Measurements from ENCODE around the gene ACER3.

The ACER3 gene

DNA sequence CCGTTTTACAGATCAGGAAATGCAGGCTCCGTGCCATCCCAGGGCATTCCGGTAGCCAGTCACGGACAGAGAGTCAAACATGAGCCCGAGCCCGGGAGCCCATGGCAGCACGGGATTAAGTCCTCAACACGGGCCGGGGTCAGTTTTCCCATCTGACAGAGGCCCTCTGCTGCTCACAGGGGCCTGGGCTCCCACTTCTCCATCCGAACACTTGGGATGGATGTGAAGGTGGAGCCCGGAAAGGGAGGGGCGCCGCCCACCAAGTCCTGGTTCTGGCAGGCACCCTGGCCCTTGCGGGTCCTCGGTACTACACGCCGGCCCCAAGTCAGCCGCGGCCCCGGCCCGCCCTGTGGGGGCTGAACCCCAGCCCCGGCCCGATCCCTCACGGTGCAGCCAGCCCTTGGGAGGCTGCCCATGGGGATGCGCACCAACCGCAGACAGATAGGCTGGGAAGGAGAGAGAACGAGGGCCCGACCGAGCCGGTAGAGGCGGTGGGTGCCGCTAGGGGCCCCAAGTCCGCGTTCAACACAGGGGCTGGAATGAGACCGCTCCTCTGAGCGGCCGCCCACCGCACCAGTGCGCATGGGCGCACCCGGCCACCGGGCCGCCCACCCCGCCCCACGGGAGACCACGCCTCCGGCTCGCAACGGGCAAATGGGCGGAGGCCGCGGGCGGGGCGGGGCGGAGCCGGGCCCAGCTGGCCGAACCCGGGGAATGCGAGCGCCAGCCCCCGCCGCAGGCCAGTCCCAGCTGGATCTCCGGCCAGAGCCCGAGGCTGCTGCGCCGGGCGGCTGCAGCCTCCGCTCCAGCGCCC, 205.7 kb downstream of the ACER3 start, which contains the start of gene CAPN5:
Gene CAPN5 (plus strand): TSS at position 743 of the 814 bp plus-strand sequence. CDS start 17,916 bp downstream, outside the sequence.
- H3K79me2 ChIP-seq (ENCODE audit: control insufficient read depth, insufficient read depth, low read length, poor library complexity) = no peaks in the 10 kb centered on the region
- peaks cover 2% of the 10 kb centered on the region for H3K79me1 ChIP-seq (ENCODE audit: low read length)
- H3K9me3 ChIP-seq (ENCODE audit: insufficient read depth, low read depth, low read length) = no peaks in the 10 kb centered on the region
- H3K4ac ChIP-seq (ENCODE audit: low read depth, low read length) = peak within 1 kb of the TSS; percentile 44
- DNase-seq = peak; percentile 80 to 92
- no peaks in the 10 kb centered on the region for H3K27me3 ChIP-seq (ENCODE audit: insufficient read depth, low read length)
- peak within 1 kb of the TSS; percentile 80 for H3K4me3 ChIP-seq (ENCODE audit: low read depth, low read length)
- H3K23ac ChIP-seq (ENCODE audit: low read length) = no peak within 1 kb of the TSS
- peak within 1 kb of the TSS; percentile 90 for H3K4me2 ChIP-seq (ENCODE audit: low read length)
- no CpG with 5 or more reads among the region's 69 CpGs for WGBS (ENCODE audit: extremely low coverage, insufficient coverage, insufficient read length)
- peak within 1 kb of the TSS; percentile 70 for H4K91ac ChIP-seq (ENCODE audit: low read depth, low read length)
- no peak within 1 kb of the TSS for H2BK12ac ChIP-seq (ENCODE audit: low read length)
- no peak within 1 kb of the TSS for H2BK120ac ChIP-seq (ENCODE audit: insufficient read depth, low read length, poor library complexity)
- H4K12ac ChIP-seq (ENCODE audit: low read depth, low read length) = peak within 1 kb of the TSS; percentile 68
- H3K4me1 ChIP-seq (ENCODE audit: control insufficient read depth in 1 of 2, insufficient read depth in 2 of 2, low read length in 2 of 2) = peaks cover 5 to 13% of the 10 kb centered on the region in 2 experiments
- peak within 1 kb of the TSS; percentile 89 for H4K8ac ChIP-seq (ENCODE audit: low read depth, low read length)
- H3K9ac ChIP-seq (ENCODE audit: low read length) = peak within 1 kb of the TSS; percentile 81
- H3K27ac ChIP-seq (ENCODE audit: low read depth, low read length) = no peak within 1 kb of the TSS
- H2BK5ac ChIP-seq (ENCODE audit: low read depth, low read length, poor library complexity) = peak within 1 kb of the TSS; percentile 9
- peak within 1 kb of the TSS; percentile 77 for H3K14ac ChIP-seq (ENCODE audit: low read length)
- peak within 1 kb of the TSS; percentile 50 for H3K18ac ChIP-seq (ENCODE audit: low read length)
- peak within 1 kb of the TSS; percentile 76 for H2AFZ ChIP-seq (ENCODE audit: insufficient read depth, low read length, poor library complexity)
- H2AK5ac ChIP-seq (ENCODE audit: low read length) = no peak within 1 kb of the TSS
- no peaks in the 10 kb centered on the region for H3K36me3 ChIP-seq (ENCODE audit: control insufficient read depth in 1 of 2, insufficient read depth in 2 of 2, low read length in 2 of 2)

DNA sequence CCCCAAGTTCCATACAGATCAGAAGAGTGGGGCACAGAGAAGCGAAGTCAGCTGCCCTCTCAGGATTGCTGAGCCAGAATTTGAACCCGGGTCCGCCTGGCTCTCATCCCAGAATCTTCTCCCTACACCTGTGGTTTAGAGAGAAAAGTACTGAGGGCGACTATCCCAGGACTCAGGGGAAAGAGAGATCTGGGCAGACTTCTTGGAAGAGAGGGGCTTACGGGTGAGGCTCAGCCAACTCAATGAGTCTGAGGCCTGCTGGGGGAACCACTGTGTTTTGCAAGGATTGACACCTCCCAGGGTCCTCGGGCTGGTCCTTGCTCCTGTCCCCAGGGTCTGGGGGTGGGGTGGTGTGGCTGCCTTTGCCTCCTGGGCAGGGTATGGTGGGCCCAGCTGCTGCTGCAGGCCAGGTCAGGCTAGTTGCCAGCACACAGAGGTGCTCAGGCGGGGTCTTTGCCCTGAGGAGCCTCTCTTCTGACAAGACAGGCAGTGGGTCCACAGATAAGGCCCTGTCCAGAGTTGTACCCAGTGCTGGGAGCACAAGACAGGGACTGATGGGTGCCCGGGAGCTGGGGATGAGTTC, 207.2 kb downstream of the ACER3 start:
- WGBS (ENCODE audit: extremely low coverage, insufficient coverage, insufficient read length) = no CpG with 5 or more reads among the region's 8 CpGs
- no peak for DNase-seq
- Histone ChIP-seq H3K4me2 (ENCODE audit: low read length) (peak overlapping the region; percentile 90), H3K36me3 (ENCODE audit: control insufficient read depth in 1 of 2, insufficient read depth in 2 of 2, low read length in 2 of 2) (no peaks in the 10 kb centered on the region), H4K12ac (ENCODE audit: low read depth, low read length) (no peak overlapping the region), H3K4me3 (ENCODE audit: low read depth, low read length) (no peak overlapping the region), H3K4me1 (ENCODE audit: control insufficient read depth in 1 of 2, insufficient read depth in 2 of 2, low read length in 2 of 2) (peaks cover 5 to 19% of the 10 kb centered on the region in 2 experiments), H4K8ac (ENCODE audit: low read depth, low read length) (no peak overlapping the region), H2AK5ac (ENCODE audit: low read length) (no peak overlapping the region), H2BK120ac (ENCODE audit: insufficient read depth, low read length, poor library complexity) (no peak overlapping the region), H3K14ac (ENCODE audit: low read length) (no peak overlapping the region), H3K27me3 (ENCODE audit: insufficient read depth, low read length) (no peaks in the 10 kb centered on the region), H2BK5ac (ENCODE audit: low read depth, low read length, poor library complexity) (no peak overlapping the region), H3K23ac (ENCODE audit: low read length) (no peak overlapping the region), H2AFZ (ENCODE audit: insufficient read depth, low read length, poor library complexity) (no peak overlapping the region), H4K91ac (ENCODE audit: low read depth, low read length) (no peak overlapping the region), H3K79me1 (ENCODE audit: low read length) (peaks cover 2% of the 10 kb centered on the region), H3K9me3 (ENCODE audit: insufficient read depth, low read depth, low read length) (no peaks in the 10 kb centered on the region), H3K79me2 (ENCODE audit: control insufficient read depth, insufficient read depth, low read length, poor library complexity) (no peaks in the 10 kb centered on the region), H3K4ac (ENCODE audit: low read depth, low read length) (no peak overlapping the region), H3K27ac (ENCODE audit: low read depth, low read length) (no peak overlapping the region), H2BK12ac (ENCODE audit: low read length) (no peak overlapping the region), H3K9ac (ENCODE audit: low read length) (no peak overlapping the region), H3K18ac (ENCODE audit: low read length) (no peak overlapping the region)

DNA sequence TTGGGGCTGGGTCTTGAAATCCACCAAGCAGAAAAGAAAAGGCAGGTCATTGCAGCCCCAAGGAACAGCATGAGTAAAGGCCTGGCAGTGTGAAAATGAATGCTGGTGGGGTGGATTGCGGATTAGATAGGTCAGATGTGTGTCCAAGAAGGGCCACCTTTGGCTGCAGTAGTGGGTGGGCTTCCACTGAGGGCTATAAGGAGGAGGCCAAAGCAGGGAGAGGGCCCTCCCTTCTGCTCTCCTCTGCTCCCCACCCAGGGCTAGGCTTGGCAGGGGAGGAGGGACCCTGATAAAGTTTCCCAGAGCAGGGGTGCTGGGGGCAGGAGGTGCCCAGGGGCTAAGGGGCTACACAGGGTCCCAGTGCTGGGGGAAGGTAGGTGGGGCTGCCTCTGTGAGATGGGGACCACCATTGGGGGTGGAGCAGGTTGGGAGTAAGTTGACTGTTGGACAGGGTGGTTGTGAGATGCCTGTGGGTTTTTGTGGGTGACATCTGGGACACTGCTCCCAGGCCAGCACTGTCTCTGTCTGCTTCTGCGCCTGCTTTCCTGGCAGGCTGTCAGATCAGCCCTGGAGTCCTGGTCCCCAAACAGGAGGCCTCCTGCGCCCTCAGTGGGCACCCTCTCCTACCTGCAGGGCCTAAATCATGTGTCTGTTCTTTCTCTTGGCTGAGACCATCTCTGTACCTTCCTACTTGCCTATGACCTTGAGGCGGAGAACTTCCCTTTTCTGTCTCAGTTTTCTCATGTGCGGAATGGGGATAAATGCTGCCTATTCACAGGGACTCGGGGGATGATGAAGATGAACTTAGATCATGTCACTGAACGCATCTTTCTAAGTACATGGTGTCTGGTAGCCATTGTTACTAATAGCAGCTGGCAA, 208.0 kb downstream of the ACER3 start:
- Histone ChIP-seq H2AK5ac (ENCODE audit: low read length) (no peak overlapping the region), H3K18ac (ENCODE audit: low read length) (no peak overlapping the region), H4K8ac (ENCODE audit: low read depth, low read length) (no peak overlapping the region), H3K14ac (ENCODE audit: low read length) (no peak overlapping the region), H3K4ac (ENCODE audit: low read depth, low read length) (no peak overlapping the region), H4K12ac (ENCODE audit: low read depth, low read length) (no peak overlapping the region), H3K79me2 (ENCODE audit: control insufficient read depth, insufficient read depth, low read length, poor library complexity) (no peaks in the 10 kb centered on the region), H3K23ac (ENCODE audit: low read length) (no peak overlapping the region), H3K4me3 (ENCODE audit: low read depth, low read length) (no peak overlapping the region), H3K27ac (ENCODE audit: low read depth, low read length) (no peak overlapping the region), H4K91ac (ENCODE audit: low read depth, low read length) (no peak overlapping the region), H3K4me1 (ENCODE audit: control insufficient read depth in 1 of 2, insufficient read depth in 2 of 2, low read length in 2 of 2) (peaks cover 5 to 25% of the 10 kb centered on the region in 2 experiments), H3K27me3 (ENCODE audit: insufficient read depth, low read length) (no peaks in the 10 kb centered on the region), H2BK120ac (ENCODE audit: insufficient read depth, low read length, poor library complexity) (no peak overlapping the region), H3K9ac (ENCODE audit: low read length) (no peak overlapping the region), H2BK12ac (ENCODE audit: low read length) (no peak overlapping the region), H3K4me2 (ENCODE audit: low read length) (no peak overlapping the region), H2BK5ac (ENCODE audit: low read depth, low read length, poor library complexity) (no peak overlapping the region), H3K36me3 (ENCODE audit: control insufficient read depth in 1 of 2, insufficient read depth in 2 of 2, low read length in 2 of 2) (no peaks in the 10 kb centered on the region), H3K79me1 (ENCODE audit: low read length) (peaks cover 2% of the 10 kb centered on the region), H3K9me3 (ENCODE audit: insufficient read depth, low read depth, low read length) (no peaks in the 10 kb centered on the region), H2AFZ (ENCODE audit: insufficient read depth, low read length, poor library complexity) (no peak overlapping the region)
- no peak for DNase-seq
- no CpG with 5 or more reads among the region's 7 CpGs for WGBS (ENCODE audit: extremely low coverage, insufficient coverage, insufficient read length)

DNA sequence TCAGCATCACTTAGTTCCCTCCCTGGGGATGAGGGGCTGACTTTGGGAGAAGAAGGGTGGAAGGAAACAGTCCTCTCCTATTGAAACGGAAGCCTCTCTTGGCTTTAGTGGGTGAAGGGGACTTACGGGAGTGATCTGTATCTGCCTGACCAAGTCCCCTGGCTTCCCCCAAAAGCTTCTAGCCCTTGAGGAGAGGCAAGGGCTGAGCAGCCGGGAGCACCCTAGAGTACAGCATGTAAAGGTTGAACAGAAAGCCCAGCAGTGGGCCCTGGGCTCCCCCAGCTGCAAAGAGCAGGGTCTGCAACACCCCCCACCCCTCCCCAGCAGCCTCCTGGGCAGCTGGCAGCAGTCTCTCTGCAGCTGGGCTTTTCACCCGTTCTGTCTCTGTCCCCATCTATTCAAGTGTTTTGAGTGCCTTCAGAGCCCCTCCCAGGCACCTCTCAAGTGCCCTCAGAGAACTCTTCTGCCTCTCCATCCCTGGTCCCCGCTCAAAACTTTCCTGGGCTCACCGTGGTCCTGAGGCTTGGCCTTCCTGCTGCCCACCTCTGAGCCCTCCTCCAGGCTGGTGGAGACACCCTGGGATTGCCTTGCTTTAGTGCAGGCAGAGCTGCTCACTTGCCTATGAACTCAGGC, 208.7 kb downstream of the ACER3 start:
- no peaks in the 10 kb centered on the region for H3K79me2 ChIP-seq (ENCODE audit: control insufficient read depth, insufficient read depth, low read length, poor library complexity)
- no peak overlapping the region for H3K27ac ChIP-seq (ENCODE audit: low read depth, low read length)
- H3K18ac ChIP-seq (ENCODE audit: low read length) = no peak overlapping the region
- H2BK120ac ChIP-seq (ENCODE audit: insufficient read depth, low read length, poor library complexity) = no peak overlapping the region
- no peak overlapping the region for H3K4ac ChIP-seq (ENCODE audit: low read depth, low read length)
- H3K9me3 ChIP-seq (ENCODE audit: insufficient read depth, low read depth, low read length) = no peaks in the 10 kb centered on the region
- no peak overlapping the region for H3K9ac ChIP-seq (ENCODE audit: low read length)
- no peak overlapping the region for H3K14ac ChIP-seq (ENCODE audit: low read length)
- no peak overlapping the region for H4K12ac ChIP-seq (ENCODE audit: low read depth, low read length)
- DNase-seq = no peak
- no peaks in the 10 kb centered on the region for H3K27me3 ChIP-seq (ENCODE audit: insufficient read depth, low read length)
- no peak overlapping the region for H2BK5ac ChIP-seq (ENCODE audit: low read depth, low read length, poor library complexity)
- no CpG with 5 or more reads among the region's 6 CpGs for WGBS (ENCODE audit: extremely low coverage, insufficient coverage, insufficient read length)
- peaks cover 5 to 27% of the 10 kb centered on the region in 2 experiments for H3K4me1 ChIP-seq (ENCODE audit: control insufficient read depth in 1 of 2, insufficient read depth in 2 of 2, low read length in 2 of 2)
- no peak overlapping the region for H4K91ac ChIP-seq (ENCODE audit: low read depth, low read length)
- H3K79me1 ChIP-seq (ENCODE audit: low read length) = peaks cover 2% of the 10 kb centered on the region
- H4K8ac ChIP-seq (ENCODE audit: low read depth, low read length) = no peak overlapping the region
- H2AK5ac ChIP-seq (ENCODE audit: low read length) = no peak overlapping the region
- no peak overlapping the region for H3K4me3 ChIP-seq (ENCODE audit: low read depth, low read length)
- no peak overlapping the region for H2AFZ ChIP-seq (ENCODE audit: insufficient read depth, low read length, poor library complexity)
- H3K36me3 ChIP-seq (ENCODE audit: control insufficient read depth in 1 of 2, insufficient read depth in 2 of 2, low read length in 2 of 2) = no peaks in the 10 kb centered on the region
- no peak overlapping the region for H3K23ac ChIP-seq (ENCODE audit: low read length)
- H2BK12ac ChIP-seq (ENCODE audit: low read length) = no peak overlapping the region
- no peak overlapping the region for H3K4me2 ChIP-seq (ENCODE audit: low read length)

Measured in trophoblast cell (in vitro differentiated cells and primary cell).